Measurements from ENCODE around the gene UVRAG. TPM values are rescaled to one million over a fixed set of nuclear protein-coding genes. Genes with fewer than 3 reads are reported as not detected.

The UVRAG gene
- total and polyA plus RNA-seq, 2 of the 4 experiments (the other 2 are of a cell fraction), result 5.6 to 10.9 TPM

DNA sequence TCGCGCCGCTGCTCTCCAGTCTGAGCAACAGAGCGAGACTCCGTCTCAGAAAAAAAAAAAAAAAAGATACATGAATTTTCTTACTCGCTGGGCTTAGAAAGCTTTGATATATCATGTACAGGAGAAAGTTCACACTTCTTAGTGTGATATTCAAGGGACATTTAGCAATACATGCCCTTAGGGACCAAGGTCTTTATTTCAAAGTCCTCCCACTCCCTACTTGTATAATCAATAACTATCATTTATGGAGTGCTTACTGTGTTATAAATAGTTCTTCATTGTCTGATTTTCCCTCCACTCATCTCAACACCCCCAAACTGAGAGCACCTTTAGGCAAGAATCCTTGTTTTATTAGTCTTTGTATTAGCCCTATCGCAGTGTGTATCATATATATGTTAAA, 103.3 kb downstream of the UVRAG start:
- Histone ChIP-seq H3K14ac (replicated peaks; ENCODE audit: low read depth, low read length) (no peak overlapping the region), H3K9me1 (ENCODE audit: insufficient read depth, low read length) (no peaks in the 10 kb centered on the region), H2BK15ac (ENCODE audit: low read depth, low read length) (no peak overlapping the region), H2AK5ac (ENCODE audit: low read depth, low read length) (no peak overlapping the region), H2BK120ac (ENCODE audit: low read depth, low read length) (no peak overlapping the region), H2AFZ (replicated peaks; ENCODE audit: low read length, poor library complexity) (no peak overlapping the region), H3K27ac (ENCODE audit: insufficient read depth, low read length) (no peak overlapping the region), H3K27me3 (ENCODE audit: control insufficient read depth, insufficient read depth, low read length) (no peaks in the 10 kb centered on the region), H3K36me3 (ENCODE audit: control insufficient read depth, insufficient read depth, low read length) (no peaks in the 10 kb centered on the region), H3K56ac (ENCODE audit: extremely low read depth, insufficient read depth, low read length) (no peak overlapping the region), H4K8ac (ENCODE audit: low read depth in 2 of 2, low read length in 2 of 2) (no peak overlapping the region), H3K9ac (ENCODE audit: low read depth, low read length) (no peak overlapping the region), H4K91ac (ENCODE audit: insufficient read depth, low read depth, low read length) (no peak overlapping the region), H3K79me1 (ENCODE audit: low read depth in 1 of 2, low read length in 2 of 2) (no peaks in the 10 kb centered on the region), H4K20me1 (ENCODE audit: insufficient read depth, low read length) (no peaks in the 10 kb centered on the region), H2AK9ac (replicated peaks; ENCODE audit: low read depth, low read length, poor library complexity) (no peak overlapping the region), H2BK5ac (ENCODE audit: low read depth, low read length, poor library complexity, severe bottlenecking) (no peak overlapping the region), H3K18ac (ENCODE audit: low read depth, low read length) (no peak overlapping the region), H3K4ac (ENCODE audit: low read depth, low read length) (no peak overlapping the region), H2BK20ac (ENCODE audit: low read depth, low read length) (no peak overlapping the region), H3K4me2 (ENCODE audit: low read depth, low read length) (no peak overlapping the region), H3K4me3 (ENCODE audit: insufficient read depth, low read depth, low read length) (no peak overlapping the region), H3K4me1 (ENCODE audit: control insufficient read depth, insufficient read depth, low read length) (peaks cover 2% of the 10 kb centered on the region), H3K9me3 (ENCODE audit: control insufficient read depth, insufficient read depth, low read length) (no peaks in the 10 kb centered on the region), H4K5ac (ENCODE audit: low read depth, low read length) (no peak overlapping the region), H3K23ac (ENCODE audit: low read depth, low read length) (no peak overlapping the region)
- BruUV-seq (replicated peaks), result no TSS peak
- no peak for TF ChIP-seq RAD21 (IDR thresholded peaks at IDR 0.05; ENCODE audit: low read length)
- TF ChIP-seq RFX5 (IDR thresholded peaks at IDR 0.05; ENCODE audit: low read depth, low read length), result no peak
- no peak for ATAC-seq (ENCODE audit: low read depth)
- in situ Hi-C loops (cut with MboI; ENCODE audit: low sequenced_read_pairs), result no loop called here
- dilution Hi-C loops (cut with HindIII; ENCODE audit: low sequenced_read_pairs, unreplicated experiment), result no loop called here
- WGBS, 2 experiments (ENCODE audit: extremely low coverage in 2 of 2, insufficient read length in 1 of 2), result no CpG with 5 or more reads among the region's 7 CpGs
- intact Hi-C loops (cut with micrococcal nuclease), result no loop called here
- ChIA-PET POLR2A (ENCODE audit: unreplicated experiment) (no interaction called here), CTCF (interaction anchor here (1.4 kb wide), 1 partner anchor 289 kb away, joined by 3 read pairs; no protein-coding TSS in a partner anchor)
- DNase-seq, result no peak

Measured in IMR-90 (cell line).